Measurements from ENCODE around the gene KTI12. TPM values are rescaled to one million over a fixed set of nuclear protein-coding genes. Genes with fewer than 3 reads are reported as not detected.
"Not testable (repeated sequence)": the region's sequence is repeated elsewhere in the genome, so short reads cannot be mapped to it uniquely, and the experiment has no call there.

The KTI12 gene
- total and polyA plus RNA-seq, 7 experiments from 2014 or later: 14.5 to 39.4 (median 18.1) TPM

- POLR2A ChIA-PET: no interaction called here
- no peaks in the 10 kb centered on the region for H3K27me3 ChIP-seq (ENCODE audit: control insufficient read depth in 2 of 2, insufficient read depth in 2 of 2, low read length in 2 of 2)
- no peak overlapping the region for H3K27ac ChIP-seq (ENCODE audit: low read depth, low read length)
- CTCF ChIA-PET: no interaction called here
- intact Hi-C loops (cut with micrococcal nuclease): no loop called here
- no peaks in the 10 kb centered on the region for H3K9me3 ChIP-seq (ENCODE audit: control insufficient read depth in 2 of 3, low read length in 3 of 3)
- H3K4me3 Mint-ChIP-seq: no peak overlapping the region
- DNase-seq: no peak
- H3K4me3 ChIP-seq (ENCODE audit: low read length): no peak overlapping the region
- H3K36me3 Mint-ChIP-seq: peaks cover 12 to 50% (median 30%) of the 10 kb centered on the region in 5 donors
- no peaks in the 10 kb centered on the region for H3K27me3 Mint-ChIP-seq
- peaks cover 0 to 51% (median 0%) of the 10 kb centered on the region in 3 experiments for H3K36me3 ChIP-seq (ENCODE audit: control insufficient read depth in 2 of 3, insufficient read depth in 3 of 3, low read length in 3 of 3)
- no peak for ATAC-seq
- peaks cover 0 to 5% (median 0%) of the 10 kb centered on the region in 7 donors for H3K4me1 Mint-ChIP-seq
- H3K9me3 Mint-ChIP-seq: no peaks in the 10 kb centered on the region
- H3K27ac Mint-ChIP-seq: peak overlapping the region in 1 of 9 donors; percentile 32
- no peaks in the 10 kb centered on the region for H3K4me1 ChIP-seq (ENCODE audit: control insufficient read depth in 2 of 2, insufficient read depth in 2 of 2, low read length in 2 of 2)
Observed at GRCh38 chr1:52022133-52022532, 11.5 kb downstream of the KTI12 start.

- no peaks in the 10 kb centered on the region for H3K36me3 Mint-ChIP-seq
- CTCF ChIA-PET: no interaction called here
Observed at GRCh38 chr1:52008071-52008809, 25.4 kb downstream of the KTI12 start.

GRCh38 chr1:52007215-52008002 is 26.2 kb downstream of the KTI12 start:
- no peak for DNase-seq
- Mint-ChIP-seq H3K4me1 (no peaks in the 10 kb centered on the region), H3K27ac (no peak overlapping the region), H3K36me3 (no peaks in the 10 kb centered on the region), H3K4me3 (no peak overlapping the region), H3K9me3 (no peaks in the 10 kb centered on the region), H3K27me3 (peaks cover 14 to 32% (median 25%) of the 10 kb centered on the region in 5 donors)
- Histone ChIP-seq H3K4me1 (ENCODE audit: control insufficient read depth in 2 of 2, insufficient read depth in 2 of 2, low read length in 2 of 2) (no peaks in the 10 kb centered on the region), H3K4me3 (ENCODE audit: low read length) (no peak overlapping the region), H3K9me3 (ENCODE audit: control insufficient read depth in 2 of 3, low read length in 3 of 3) (no peaks in the 10 kb centered on the region), H3K27ac (ENCODE audit: low read depth, low read length) (no peak overlapping the region), H3K36me3 (ENCODE audit: control insufficient read depth in 2 of 3, insufficient read depth in 3 of 3, low read length in 3 of 3) (no peaks in the 10 kb centered on the region), H3K27me3 (ENCODE audit: control insufficient read depth in 2 of 2, insufficient read depth in 2 of 2, low read length in 2 of 2) (no peaks in the 10 kb centered on the region)
- intact Hi-C loops (cut with micrococcal nuclease): loop anchor here (10.0 kb wide), 2 partner anchors 183 to 383 kb away; no protein-coding TSS in a partner anchor
- ChIA-PET POLR2A (no interaction called here), CTCF (no interaction called here)
- ATAC-seq: no peak

More at GRCh38 chr1:52008071-52008809, 25.4 kb downstream of the KTI12 start:
- intact Hi-C loops (cut with micrococcal nuclease): loop anchor here (10.0 kb wide), 2 partner anchors 183 to 383 kb away; no protein-coding TSS in a partner anchor
- Mint-ChIP-seq H3K9me3 (no peaks in the 10 kb centered on the region), H3K4me1 (no peaks in the 10 kb centered on the region), H3K27ac (no peak overlapping the region), H3K4me3 (no peak overlapping the region), H3K27me3 (peaks cover 14 to 31% (median 25%) of the 10 kb centered on the region in 5 donors)
- ATAC-seq (no peak), DNase-seq (no peak)
- Histone ChIP-seq H3K27me3 (ENCODE audit: control insufficient read depth in 2 of 2, insufficient read depth in 2 of 2, low read length in 2 of 2) (no peaks in the 10 kb centered on the region), H3K36me3 (ENCODE audit: control insufficient read depth in 2 of 3, insufficient read depth in 3 of 3, low read length in 3 of 3) (no peaks in the 10 kb centered on the region), H3K4me3 (ENCODE audit: low read length) (no peak overlapping the region), H3K4me1 (ENCODE audit: control insufficient read depth in 2 of 2, insufficient read depth in 2 of 2, low read length in 2 of 2) (no peaks in the 10 kb centered on the region), H3K9me3 (ENCODE audit: control insufficient read depth in 2 of 3, low read length in 3 of 3) (no peaks in the 10 kb centered on the region), H3K27ac (ENCODE audit: low read depth, low read length) (no peak overlapping the region)
- POLR2A ChIA-PET: no interaction called here

- H3K9me3 ChIP-seq (ENCODE audit: control insufficient read depth in 2 of 3, low read length in 3 of 3); H3K9me3 Mint-ChIP-seq; DNase-seq; CTCF ChIA-PET; H3K27ac Mint-ChIP-seq; H3K4me3 Mint-ChIP-seq; H3K27ac ChIP-seq (ENCODE audit: low read depth, low read length); H3K27me3 ChIP-seq (ENCODE audit: control insufficient read depth in 2 of 2, insufficient read depth in 2 of 2, low read length in 2 of 2); H3K36me3 Mint-ChIP-seq; ATAC-seq; H3K36me3 ChIP-seq (ENCODE audit: control insufficient read depth in 2 of 3, insufficient read depth in 3 of 3, low read length in 3 of 3); H3K4me1 ChIP-seq (ENCODE audit: control insufficient read depth in 2 of 2, insufficient read depth in 2 of 2, low read length in 2 of 2); H3K4me1 Mint-ChIP-seq; H3K4me3 ChIP-seq (ENCODE audit: low read length): not testable (repeated sequence)
- POLR2A ChIA-PET: interaction anchor here (0.7 kb wide), 1 partner anchor 14 kb away, joined by 3 read pairs; no protein-coding TSS in a partner anchor
- intact Hi-C loops (cut with micrococcal nuclease): loop anchor here (10.0 kb wide), 2 partner anchors 181 to 381 kb away; no protein-coding TSS in a partner anchor
- H3K27me3 Mint-ChIP-seq: peaks cover 14 to 34% (median 25%) of the 10 kb centered on the region in 5 donors
Observed at GRCh38 chr1:52006081-52006553, 27.5 kb downstream of the KTI12 start.

GRCh38 chr1:52005548-52005947 is 28.1 kb downstream of the KTI12 start:
- DNase-seq; H3K27ac Mint-ChIP-seq; H3K4me3 Mint-ChIP-seq; H3K36me3 ChIP-seq (ENCODE audit: control insufficient read depth in 2 of 3, insufficient read depth in 3 of 3, low read length in 3 of 3); H3K9me3 Mint-ChIP-seq; H3K36me3 Mint-ChIP-seq; H3K4me1 Mint-ChIP-seq; H3K4me1 ChIP-seq (ENCODE audit: control insufficient read depth in 2 of 2, insufficient read depth in 2 of 2, low read length in 2 of 2); H3K4me3 ChIP-seq (ENCODE audit: low read length); H3K27ac ChIP-seq (ENCODE audit: low read depth, low read length); H3K27me3 ChIP-seq (ENCODE audit: control insufficient read depth in 2 of 2, insufficient read depth in 2 of 2, low read length in 2 of 2); ATAC-seq; H3K9me3 ChIP-seq (ENCODE audit: control insufficient read depth in 2 of 3, low read length in 3 of 3): not testable (repeated sequence)
- POLR2A ChIA-PET: interaction anchor here (0.7 kb wide), 1 partner anchor 13 kb away, joined by 3 read pairs; no protein-coding TSS in a partner anchor
- H3K27me3 Mint-ChIP-seq: peaks cover 14 to 34% (median 25%) of the 10 kb centered on the region in 5 donors
- CTCF ChIA-PET: interaction anchor here (0.9 kb wide), 1 partner anchor 109 kb away, joined by 5 read pairs; no protein-coding TSS in a partner anchor
- intact Hi-C loops (cut with micrococcal nuclease): loop anchor here (10.0 kb wide), 2 partner anchors 181 to 381 kb away; no protein-coding TSS in a partner anchor

- no peaks in the 10 kb centered on the region for H3K9me3 ChIP-seq (ENCODE audit: control insufficient read depth in 2 of 3, low read length in 3 of 3)
- Mint-ChIP-seq H3K4me3 (no peak overlapping the region), H3K27me3 (peaks cover 9 to 36% (median 25%) of the 10 kb centered on the region in 5 donors), H3K27ac (no peak overlapping the region), H3K4me1 (no peaks in the 10 kb centered on the region), H3K9me3 (no peaks in the 10 kb centered on the region), H3K36me3 (no peaks in the 10 kb centered on the region)
- ChIA-PET CTCF (interaction anchor here (0.6 to 1.2 kb wide), 3 partner anchors 12 to 107 kb away, joined by 3 to 4 read pairs (median 3); no protein-coding TSS in a partner anchor), POLR2A (no interaction called here)
- no peak for DNase-seq
- no peaks in the 10 kb centered on the region for H3K36me3 ChIP-seq (ENCODE audit: control insufficient read depth in 2 of 3, insufficient read depth in 3 of 3, low read length in 3 of 3)
- H3K27me3 ChIP-seq (ENCODE audit: control insufficient read depth in 2 of 2, insufficient read depth in 2 of 2, low read length in 2 of 2): no peaks in the 10 kb centered on the region
- no peak overlapping the region for H3K27ac ChIP-seq (ENCODE audit: low read depth, low read length)
- no peak overlapping the region for H3K4me3 ChIP-seq (ENCODE audit: low read length)
- H3K4me1 ChIP-seq (ENCODE audit: control insufficient read depth in 2 of 2, insufficient read depth in 2 of 2, low read length in 2 of 2): no peaks in the 10 kb centered on the region
- intact Hi-C loops (cut with micrococcal nuclease): loop anchor here (10.0 kb wide), 2 partner anchors 179 to 379 kb away; no protein-coding TSS in a partner anchor
- ATAC-seq: no peak
Observed at GRCh38 chr1:52003877-52004276, 29.7 kb downstream of the KTI12 start.
